ENCODE measurements around the gene UBE2E2.

DNA sequence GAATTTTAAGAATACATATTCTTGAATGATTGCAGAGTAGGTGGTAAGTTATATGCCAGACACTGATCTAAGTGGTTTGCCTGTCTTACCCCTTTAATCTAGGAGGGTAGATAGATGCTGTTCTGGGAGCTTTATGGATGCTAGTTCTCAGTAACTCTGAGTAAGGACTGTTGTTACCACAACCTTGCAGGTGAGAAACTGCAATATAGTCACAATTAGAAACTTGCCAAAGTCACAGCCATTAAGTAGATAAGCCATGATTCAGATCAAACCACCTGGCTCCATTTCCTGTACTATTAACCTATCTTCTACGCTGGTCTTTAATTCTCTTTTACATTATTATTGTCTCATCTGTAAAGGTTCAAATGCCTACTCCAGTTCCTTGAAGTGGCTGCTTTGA is 46.8 kb downstream of the UBE2E2 start:
- no peak for TF ChIP-seq GATA2 (IDR thresholded peaks at IDR 0.05; ENCODE audit: low read depth, low read length)
- TF ChIP-seq GATA3 (IDR thresholded peaks at IDR 0.05; ENCODE audit: low read depth, low read length) = no peak

All from SH-SY5Y (cell line).